Activated CD4-positive, alpha-beta T cell treated with anti-CD3 and anti-CD28 coated beads for 36 hours (primary cell): ENCODE results near the gene ZNF513. TPM values are rescaled to one million over a fixed set of nuclear protein-coding genes. Genes with fewer than 3 reads are reported as not detected.

ENCODE experiments used
- ATAC-seq: fragments of 200-7000 bp; cut with Tn5 transposase; one replicate; pipeline ENCODE4 v1.10.0; 2021; ENCODE audit warnings: mild to moderate bottlenecking, moderate library complexity
- CTCF ChIA-PET: fragments of 350-600 bp; sonication (Branson Sonifier 250); formaldehyde crosslinking; loops from one replicate; lab custom pipeline; 2021; ENCODE audit warnings: antibody characterized with exemption; lab: Charles Lee
- POLR2A ChIA-PET: fragments of 350-600 bp; sonication (Branson Sonifier 250); formaldehyde crosslinking; loops from one replicate; lab custom pipeline; 2021; ENCODE audit warnings: antibody characterized with exemption, inconsistent platforms; lab: Charles Lee
- DNase-seq: peaks from one replicate; pipeline ENCODE4 v3.0.0-alpha.2; 2020
- H3K27ac Mint-ChIP-seq: one replicate; pipeline ENCODE4 v1.8.0; 2021; ENCODE audit warnings: mixed read lengths
- H3K27me3 Mint-ChIP-seq: one replicate; pipeline ENCODE4 v1.8.0; 2021; ENCODE audit warnings: mixed read lengths
- H3K36me3 Mint-ChIP-seq: one replicate; pipeline ENCODE4 v1.8.0; 2021; ENCODE audit warnings: low read depth, mixed read lengths
- H3K4me1 Mint-ChIP-seq: one replicate; pipeline ENCODE4 v1.8.0; 2021; ENCODE audit warnings: mixed read lengths
- H3K4me3 Mint-ChIP-seq: one replicate; pipeline ENCODE4 v1.8.0; 2021; ENCODE audit warnings: mild to moderate bottlenecking, moderate library complexity, mixed read lengths
- H3K9me3 Mint-ChIP-seq: one replicate; pipeline ENCODE4 v1.8.0; 2021; ENCODE audit warnings: low read depth, mixed read lengths
- intact Hi-C, 2 experiments: fragments of 100-400 bp; cut with DNase I in 1 of 2; cut with micrococcal nuclease in 1 of 2; formaldehyde crosslinking; loops; one replicate each; pipeline versions ENCODE4 v1.14.2 to v1.15.1; 2022 to 2024; cut with DNase I, micrococcal nuclease
- total RNA-seq, 2 experiments: library from RNA; stranded (reverse); gene quantifications; one replicate each; pipeline ENCODE4 v1.2.3, GENCODE V29; 2021

ZNF513 gene
- total RNA-seq, 2 experiments from 2014 or later = 7.7 to 10.5 TPM

GRCh38 chr2:27372937-27373336 lies 7.6 kb downstream of the ZNF513 start:
- peaks cover 26% of the 10 kb centered on the region for H3K4me1 Mint-ChIP-seq
- POLR2A ChIA-PET = no interaction called here
- peak overlapping the region; percentile 90 for H3K4me3 Mint-ChIP-seq
- DNase-seq (no peak), ATAC-seq (no peak)
- H3K27me3 Mint-ChIP-seq = no peaks in the 10 kb centered on the region
- peak overlapping the region; percentile 60 for H3K27ac Mint-ChIP-seq
- intact Hi-C loops = loop anchor here in 1 of 2 experiments (5.0 kb wide), 1 partner anchor 519 kb away; the partner anchor contains the start of genes BABAM2 and RBKS
- CTCF ChIA-PET = interaction anchor here (0.8 kb wide), 1 partner anchor 12 kb away, joined by 4 read pairs; no protein-coding TSS in a partner anchor
- H3K36me3 Mint-ChIP-seq = peaks cover 55% of the 10 kb centered on the region
- H3K9me3 Mint-ChIP-seq = no peaks in the 10 kb centered on the region

- ATAC-seq = peak; percentile 7
- ChIA-PET POLR2A (interaction anchor here (0.7 to 1.7 kb wide), 2 partner anchors 14 to 39 kb away, joined by 3 to 5 read pairs; partner anchors contain the start of genes GTF3C2 and PPM1G), CTCF (interaction anchor here (0.5 to 2.9 kb wide), 5 partner anchors 9 to 312 kb away, joined by 3 to 18 read pairs (median 4); partner anchors contain the start of genes GTF3C2 and ZNF513)
- H3K9me3 Mint-ChIP-seq = no peaks in the 10 kb centered on the region
- no peaks in the 10 kb centered on the region for H3K27me3 Mint-ChIP-seq
- H3K36me3 Mint-ChIP-seq = peaks cover 53% of the 10 kb centered on the region
- H3K27ac Mint-ChIP-seq = peak overlapping the region; percentile 95
- peaks cover 39% of the 10 kb centered on the region for H3K4me1 Mint-ChIP-seq
- intact Hi-C loops = loop anchor here (1.0 to 5.0 kb wide), 18 partner anchors 9 to 521 kb away; partner anchors contain the start of genes GTF3C2 (in 2 of the 2), IFT172 (in 2 of the 2), MPV17 (in 2 of the 2) and NRBP1 (in 2 of the 2)
- H3K4me3 Mint-ChIP-seq = peak overlapping the region; percentile 90
- peak; percentile 52 for DNase-seq
Measured at GRCh38 chr2:27370816-27371620, 9.5 kb downstream of the ZNF513 start.

- Mint-ChIP-seq H3K4me1 (peaks cover 39% of the 10 kb centered on the region), H3K27me3 (no peaks in the 10 kb centered on the region), H3K36me3 (peaks cover 50% of the 10 kb centered on the region), H3K4me3 (peak within 1 kb of the TSS; percentile 90), H3K27ac (peak within 1 kb of the TSS; percentile 95), H3K9me3 (no peaks in the 10 kb centered on the region)
- ATAC-seq = peak; percentile 95
- CTCF ChIA-PET = interaction anchor here (0.5 to 2.9 kb wide), 12 partner anchors 10 to 313 kb away, joined by 3 to 18 read pairs (median 4); partner anchors contain the start of genes PPM1G, SLC4A1AP and ZNF513
- peak; percentile 99 for DNase-seq
- POLR2A ChIA-PET = interaction anchor here (0.5 to 1.6 kb wide), 3 partner anchors 14 to 883 kb away, joined by 3 to 10 read pairs (median 10); partner anchors contain the start of gene GTF3C2
- intact Hi-C loops = loop anchor here (1.0 to 5.0 kb wide), 18 partner anchors 10 to 522 kb away; partner anchors contain the start of genes GTF3C2 (in 2 of the 2), IFT172 (in 2 of the 2), MPV17 (in 2 of the 2) and NRBP1 (in 2 of the 2)
Measured at GRCh38 chr2:27370026-27370815, 10.3 kb downstream of the ZNF513 start, which contains the start of the genes EIF2B4 and SNX17. Gene EIF2B4 (minus strand): TSS chr2:27370338. CDS start chr2:27370314, 24 bp downstream. Gene SNX17 (plus strand): TSS chr2:27370616. CDS start chr2:27370744, 128 bp downstream.

GRCh38 chr2:27369471-27370025 lies 11.0 kb downstream of the ZNF513 start:
- Mint-ChIP-seq H3K4me1 (peaks cover 39% of the 10 kb centered on the region), H3K4me3 (peak overlapping the region; percentile 90), H3K27ac (peak overlapping the region; percentile 85), H3K27me3 (no peaks in the 10 kb centered on the region), H3K9me3 (no peaks in the 10 kb centered on the region), H3K36me3 (peaks cover 48% of the 10 kb centered on the region)
- no peak for DNase-seq
- ChIA-PET POLR2A (interaction anchor here (0.5 to 1.6 kb wide), 3 partner anchors 13 to 883 kb away, joined by 3 to 10 read pairs (median 10); partner anchors contain the start of gene GTF3C2), CTCF (interaction anchor here (0.5 to 2.9 kb wide), 16 partner anchors 9 to 1639 kb away, joined by 3 to 10 read pairs (median 4); partner anchors contain the start of genes GTF3C2, PPM1G and SLC4A1AP)
- ATAC-seq = peak; percentile 7
- intact Hi-C loops = loop anchor here (1.0 to 5.0 kb wide), 18 partner anchors 11 to 523 kb away; partner anchors contain the start of genes GTF3C2 (in 2 of the 2), IFT172 (in 2 of the 2), MPV17 (in 2 of the 2) and NRBP1 (in 2 of the 2)

- Mint-ChIP-seq H3K4me1 (peaks cover 28% of the 10 kb centered on the region), H3K9me3 (no peaks in the 10 kb centered on the region), H3K27me3 (no peaks in the 10 kb centered on the region), H3K36me3 (peaks cover 33% of the 10 kb centered on the region), H3K27ac (peak overlapping the region; percentile 5), H3K4me3 (no peak overlapping the region)
- ChIA-PET POLR2A (interaction anchor here (0.6 kb wide), 1 partner anchor 166 kb away, joined by 3 read pairs; no protein-coding TSS in a partner anchor), CTCF (no interaction called here)
- ATAC-seq (peak; percentile 34), DNase-seq (no peak)
- intact Hi-C loops = no loop called here
Measured at GRCh38 chr2:27363933-27364332, 16.6 kb downstream of the ZNF513 start.

- Mint-ChIP-seq H3K36me3 (peaks cover 35% of the 10 kb centered on the region), H3K27ac (no peak overlapping the region), H3K4me1 (peaks cover 32% of the 10 kb centered on the region), H3K9me3 (no peaks in the 10 kb centered on the region), H3K4me3 (no peak overlapping the region), H3K27me3 (no peaks in the 10 kb centered on the region)
- intact Hi-C loops = no loop called here
- POLR2A ChIA-PET = interaction anchor here (0.6 kb wide), 1 partner anchor 23 kb away, joined by 5 read pairs; no protein-coding TSS in a partner anchor
- CTCF ChIA-PET = no interaction called here
- ATAC-seq (no peak), DNase-seq (no peak)
Measured at GRCh38 chr2:27362678-27363420, 17.7 kb downstream of the ZNF513 start.

GRCh38 chr2:27356382-27357181 lies 24.0 kb downstream of the ZNF513 start, which contains the start of gene GTF3C2:
Gene GTF3C2 (minus strand): TSS chr2:27356764. CDS start chr2:27343554, 13,210 bp downstream.
- Mint-ChIP-seq H3K9me3 (no peaks in the 10 kb centered on the region), H3K4me1 (peaks cover 50% of the 10 kb centered on the region)

GRCh38 chr2:27356056-27356381 lies 24.5 kb downstream of the ZNF513 start:
- no peaks in the 10 kb centered on the region for H3K27me3 Mint-ChIP-seq
- peaks cover 21% of the 10 kb centered on the region for H3K36me3 Mint-ChIP-seq
- peak overlapping the region; percentile 98 for H3K4me3 Mint-ChIP-seq
- DNase-seq (no peak), ATAC-seq (peak; percentile 28)
- intact Hi-C loops = loop anchor here (1.0 to 5.0 kb wide), 20 partner anchors 14 to 1035 kb away; partner anchors contain the start of genes ATRAID (in 2 of the 2), EIF2B4 (in 2 of the 2), IFT172 (in 2 of the 2) and MPV17 (in 2 of the 2)
- ChIA-PET POLR2A (interaction anchor here (1.4 to 2.0 kb wide), 3 partner anchors 13 to 273 kb away, joined by 3 to 10 read pairs (median 5); partner anchors contain the start of genes CCDC121 and GPN1), CTCF (interaction anchor here (1.0 to 1.5 kb wide), 2 partner anchors 13 to 76 kb away, joined by 4 to 5 read pairs; no protein-coding TSS in a partner anchor)
- H3K4me1 Mint-ChIP-seq = peaks cover 51% of the 10 kb centered on the region
- no peaks in the 10 kb centered on the region for H3K9me3 Mint-ChIP-seq
- peak overlapping the region; percentile 100 for H3K27ac Mint-ChIP-seq

More at GRCh38 chr2:27356382-27357181, 24.0 kb downstream of the ZNF513 start, which contains the start of gene GTF3C2:
- intact Hi-C loops = loop anchor here (1.0 to 5.0 kb wide), 20 partner anchors 14 to 1034 kb away; partner anchors contain the start of genes ATRAID (in 2 of the 2), EIF2B4 (in 2 of the 2), IFT172 (in 2 of the 2) and MPV17 (in 2 of the 2)
- ATAC-seq (peak; percentile 82), DNase-seq (peak; percentile 96)
- H3K36me3 Mint-ChIP-seq = peaks cover 19% of the 10 kb centered on the region
- ChIA-PET POLR2A (interaction anchor here (1.4 to 2.0 kb wide), 3 partner anchors 13 to 272 kb away, joined by 3 to 10 read pairs (median 5); partner anchors contain the start of genes CCDC121 and GPN1), CTCF (interaction anchor here (0.7 to 1.5 kb wide), 6 partner anchors 11 to 306 kb away, joined by 3 to 5 read pairs (median 4); no protein-coding TSS in a partner anchor)
- H3K4me3 Mint-ChIP-seq = peak within 1 kb of the TSS; percentile 98
- peak within 1 kb of the TSS; percentile 100 for H3K27ac Mint-ChIP-seq
- H3K27me3 Mint-ChIP-seq = no peaks in the 10 kb centered on the region
